Astrocyte (in vitro differentiated cells and primary cell): ENCODE results near the gene NPR2.

Experiments used
- CTCF ChIP-seq: IDR thresholded peaks from 2 replicates; pipeline ENCODE4 v1.5.1; 2011; ENCODE audit warnings: low read depth, mild to moderate bottlenecking, inconsistent platforms, low read length, moderate library complexity; ENCODE audit not compliant: insufficient read depth
- EZH2 ChIP-seq: IDR thresholded peaks from 2 replicates; pipeline ENCODE4 v1.6.1; 2012; ENCODE audit warnings: mild to moderate bottlenecking, low read length, inconsistent platforms; ENCODE audit not compliant: insufficient read depth

DNA sequence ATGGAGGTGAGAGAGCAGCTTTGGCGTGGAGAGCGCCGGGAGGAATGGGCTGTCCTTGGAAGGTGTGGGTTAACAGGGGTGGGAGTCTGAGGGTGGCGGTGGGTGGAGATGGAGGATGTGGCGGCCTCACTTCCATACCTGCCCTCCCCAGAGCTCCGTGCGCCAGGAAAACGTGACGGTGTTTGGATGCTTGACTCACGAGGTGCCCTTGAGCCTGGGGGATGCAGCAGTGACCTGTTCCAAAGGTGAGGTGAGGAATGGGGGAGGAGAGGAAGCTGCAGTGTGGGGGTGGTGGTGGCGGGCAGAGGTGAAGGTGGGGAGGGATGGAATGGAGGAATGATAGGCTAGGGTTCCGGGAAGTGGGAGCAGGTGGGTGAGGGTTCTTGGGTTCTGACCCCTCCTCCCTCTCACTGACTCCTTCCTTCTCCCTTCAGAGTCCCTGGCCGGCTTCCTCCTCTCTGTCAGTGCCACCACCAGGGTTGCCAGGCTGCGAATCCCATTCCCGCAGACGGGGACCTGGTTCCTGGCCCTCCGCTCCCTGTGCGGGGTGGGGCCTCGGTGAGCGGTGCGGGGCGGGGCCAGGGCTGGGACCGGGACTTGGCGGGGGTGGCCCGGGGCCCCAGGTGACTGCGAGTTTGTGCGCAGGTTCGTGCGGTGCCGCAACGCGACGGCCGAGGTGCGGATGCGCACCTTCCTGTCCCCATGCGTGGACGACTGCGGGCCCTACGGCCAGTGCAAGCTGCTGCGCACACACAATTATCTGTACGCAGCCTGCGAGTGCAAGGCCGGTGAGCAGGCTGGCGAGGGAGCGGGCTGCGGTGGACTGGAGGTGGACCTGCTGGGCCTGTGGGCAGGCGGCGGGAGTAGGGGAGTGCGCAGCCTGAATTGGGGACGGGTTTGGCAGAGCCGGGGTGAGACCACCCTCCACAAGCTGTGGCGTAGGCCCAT lies 54.7 kb downstream of the NPR2 start:
- TF ChIP-seq CTCF (no peak), EZH2 (no peak)
